DOHH2 (cell line): Measurements from ENCODE around the gene CHST3.

ENCODE experiments used
- H3F3A ChIP-seq: fragments of 200-600 bp; sonication (generic), shearing (Covaris generic); 2 replicates; pipeline ENCODE4 v1.6.0; 2016; ENCODE audit warnings: antibody characterized with exemption, mild to moderate bottlenecking; ENCODE audit not compliant: control insufficient read depth, insufficient read depth
- H3K27ac ChIP-seq: fragments of 200-600 bp; sonication (generic); 2 replicates; pipeline ENCODE4 v1.5.1; 2014; ENCODE audit warnings: low read depth, mild to moderate bottlenecking, low read length, moderate library complexity
- H3K27me3 ChIP-seq: fragments of 200-600 bp; sonication (generic); 2 replicates; pipeline ENCODE4 v1.6.1; 2014; ENCODE audit warnings: mild to moderate bottlenecking, low read length, mixed read lengths; ENCODE audit not compliant: control insufficient read depth
- H3K36me3 ChIP-seq: fragments of 200-600 bp; sonication (generic); 2 replicates; pipeline ENCODE4 v1.6.1; 2014; ENCODE audit warnings: mild to moderate bottlenecking, low read length, moderate library complexity, mixed read lengths; ENCODE audit not compliant: control insufficient read depth
- H3K4me1 ChIP-seq: fragments of 200-600 bp; sonication (generic); 2 replicates; pipeline ENCODE4 v1.6.1; 2014; ENCODE audit warnings: mild to moderate bottlenecking, low read length, mixed read lengths; ENCODE audit not compliant: control insufficient read depth
- H3K4me2 ChIP-seq: fragments of 200-600 bp; sonication (generic); 2 replicates; pipeline ENCODE4 v1.6.0; 2014; ENCODE audit warnings: mild to moderate bottlenecking, low read length, moderate library complexity
- H3K4me3 ChIP-seq: fragments of 200-600 bp; sonication (generic); 2 replicates; pipeline ENCODE4 v1.5.1; 2014; ENCODE audit warnings: mild to moderate bottlenecking, low read length, mixed read lengths
- H3K79me2 ChIP-seq: fragments of 200-600 bp; sonication (generic); 2 replicates; pipeline ENCODE4 v1.6.1; 2014; ENCODE audit warnings: mild to moderate bottlenecking, low read length, mixed read lengths; ENCODE audit not compliant: control insufficient read depth
- H3K9me2 ChIP-seq: fragments of 200-600 bp; sonication (generic); replicated peaks from 2 replicates; pipeline ENCODE4 v1.6.1; 2014; ENCODE audit warnings: mild to moderate bottlenecking, low read length, mixed read lengths; ENCODE audit not compliant: control insufficient read depth
- H3K9me3 ChIP-seq: fragments of 200-600 bp; sonication (generic); 2 replicates; pipeline ENCODE4 v1.6.1; 2014; ENCODE audit warnings: antibody characterized with exemption, low read length, mixed read lengths; ENCODE audit not compliant: control insufficient read depth, insufficient read depth
- H4K20me1 ChIP-seq: fragments of 200-600 bp; sonication (generic); 2 replicates; pipeline ENCODE4 v1.6.0; 2014; ENCODE audit warnings: low read depth, mild to moderate bottlenecking, antibody characterized with exemption, low read length, moderate library complexity; ENCODE audit not compliant: control insufficient read depth, insufficient read depth
- EZH2phosphoT487 ChIP-seq: fragments of 200-600 bp; sonication (generic); IDR thresholded peaks from 2 replicates; pipeline ENCODE4 v1.6.1; 2017; ENCODE audit warnings: borderline replicate concordance, mild to moderate bottlenecking, antibody characterized with exemption, low read length, moderate library complexity, mixed read lengths
- TF ChIP-seq, protein P1 (sequence below): fragments of 200-600 bp; sonication (generic); IDR thresholded peaks from one replicate; pipeline ENCODE4 v1.5.1; 2014; ENCODE audit warnings: antibody characterized with exemption, mild to moderate bottlenecking, low read depth, low read length; ENCODE audit not compliant: poor library complexity, severe bottlenecking

CHST3 gene

DNA sequence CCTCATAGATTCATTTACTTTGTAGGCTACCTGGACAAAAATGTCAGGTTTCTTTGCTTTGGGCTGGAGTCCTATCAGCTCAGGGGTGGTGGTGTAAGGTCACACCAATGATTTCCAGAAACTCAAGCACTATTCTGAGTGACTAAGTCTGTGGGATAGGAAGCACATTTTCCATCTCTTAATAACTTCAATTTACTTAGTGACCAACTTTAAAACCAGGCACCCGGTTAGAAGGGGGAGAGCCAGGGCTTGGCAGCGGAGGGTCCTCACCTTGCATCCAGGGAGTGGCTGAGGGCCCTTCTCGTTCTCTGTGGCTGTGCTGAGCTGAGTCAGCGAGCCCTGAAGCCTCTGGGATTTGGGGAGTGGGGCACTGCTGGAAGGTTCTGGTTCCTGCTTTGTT is 6.7 kb downstream of the CHST3 start:
- H3F3A ChIP-seq: no peaks in the 10 kb centered on the region
- no peaks in the 10 kb centered on the region for H3K79me2 ChIP-seq
- no peak for TF ChIP-seq EZH2phosphoT487
- TF ChIP-seq, protein P1, sequence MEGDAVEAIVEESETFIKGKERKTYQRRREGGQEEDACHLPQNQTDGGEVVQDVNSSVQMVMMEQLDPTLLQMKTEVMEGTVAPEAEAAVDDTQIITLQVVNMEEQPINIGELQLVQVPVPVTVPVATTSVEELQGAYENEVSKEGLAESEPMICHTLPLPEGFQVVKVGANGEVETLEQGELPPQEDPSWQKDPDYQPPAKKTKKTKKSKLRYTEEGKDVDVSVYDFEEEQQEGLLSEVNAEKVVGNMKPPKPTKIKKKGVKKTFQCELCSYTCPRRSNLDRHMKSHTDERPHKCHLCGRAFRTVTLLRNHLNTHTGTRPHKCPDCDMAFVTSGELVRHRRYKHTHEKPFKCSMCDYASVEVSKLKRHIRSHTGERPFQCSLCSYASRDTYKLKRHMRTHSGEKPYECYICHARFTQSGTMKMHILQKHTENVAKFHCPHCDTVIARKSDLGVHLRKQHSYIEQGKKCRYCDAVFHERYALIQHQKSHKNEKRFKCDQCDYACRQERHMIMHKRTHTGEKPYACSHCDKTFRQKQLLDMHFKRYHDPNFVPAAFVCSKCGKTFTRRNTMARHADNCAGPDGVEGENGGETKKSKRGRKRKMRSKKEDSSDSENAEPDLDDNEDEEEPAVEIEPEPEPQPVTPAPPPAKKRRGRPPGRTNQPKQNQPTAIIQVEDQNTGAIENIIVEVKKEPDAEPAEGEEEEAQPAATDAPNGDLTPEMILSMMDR: no peak
- no peaks in the 10 kb centered on the region for H3K9me2 ChIP-seq
- H4K20me1 ChIP-seq: no peaks in the 10 kb centered on the region
- no peak overlapping the region for H3K4me2 ChIP-seq
- H3K27me3 ChIP-seq: peaks cover 3% of the 10 kb centered on the region
- H3K4me1 ChIP-seq: no peaks in the 10 kb centered on the region
- no peak overlapping the region for H3K27ac ChIP-seq
- H3K9me3 ChIP-seq: no peaks in the 10 kb centered on the region
- H3K36me3 ChIP-seq: no peaks in the 10 kb centered on the region
- no peak overlapping the region for H3K4me3 ChIP-seq

DNA sequence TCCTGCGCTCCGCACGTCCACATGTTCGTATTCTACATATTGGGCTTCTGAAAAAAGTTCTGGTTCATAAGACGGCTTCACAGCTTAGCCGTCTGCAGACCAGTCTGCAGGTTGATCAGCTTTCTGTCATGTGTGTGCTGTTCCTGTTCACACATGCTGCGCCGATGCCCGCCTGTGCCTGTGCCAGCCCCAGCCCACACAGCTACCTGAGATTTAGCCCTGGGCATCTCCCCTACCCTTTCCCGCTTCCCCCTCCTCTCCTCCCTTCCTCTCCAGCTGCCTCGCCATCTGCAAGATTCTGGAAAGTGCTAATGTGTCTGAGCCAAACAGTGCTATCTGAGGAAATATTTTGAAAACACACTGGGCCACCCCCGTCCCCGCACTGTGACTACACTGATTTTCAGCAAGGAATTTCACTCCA is 7.1 kb downstream of the CHST3 start:
- no peaks in the 10 kb centered on the region for H3K4me1 ChIP-seq
- H3K4me2 ChIP-seq: no peak overlapping the region
- no peaks in the 10 kb centered on the region for H3K79me2 ChIP-seq

DNA sequence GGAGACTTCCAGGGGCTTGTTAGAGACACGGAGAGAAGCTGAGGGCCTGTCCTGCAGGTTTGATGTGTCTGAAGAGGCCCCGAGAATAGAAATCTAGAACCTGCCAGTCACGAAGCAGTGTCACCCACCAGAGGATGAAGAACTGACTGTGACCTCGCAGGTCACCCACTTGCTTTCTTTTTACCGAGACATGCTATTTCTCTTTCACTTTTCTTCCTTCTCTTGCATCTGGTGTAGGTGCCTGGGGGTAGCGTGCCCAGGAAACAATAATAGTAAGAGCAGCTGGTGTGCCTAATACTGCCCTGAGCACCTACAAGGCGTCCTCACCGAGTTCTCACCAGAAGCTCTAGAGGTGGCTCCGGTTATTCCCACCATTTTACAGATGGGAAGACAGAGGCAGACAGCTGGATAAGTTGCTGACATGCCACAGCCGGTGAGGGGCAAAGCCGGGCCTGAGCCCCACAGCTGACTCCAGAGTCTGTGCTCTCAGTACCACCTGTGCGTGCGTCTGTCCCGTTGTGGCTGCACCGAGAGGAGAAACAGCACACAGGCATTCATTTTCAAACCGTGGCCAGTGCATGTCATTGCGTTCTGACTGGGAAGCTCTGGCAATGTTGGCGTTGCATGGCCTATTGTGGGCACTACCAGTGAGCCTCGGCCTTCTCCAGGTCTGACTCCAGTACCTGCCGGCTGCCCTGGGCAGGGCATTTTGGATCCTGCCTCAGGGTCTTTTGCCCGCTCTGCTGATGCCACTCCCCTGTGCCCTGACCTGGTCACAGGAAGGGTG is 7.8 kb downstream of the CHST3 start:
- no peaks in the 10 kb centered on the region for H3K79me2 ChIP-seq
- no peaks in the 10 kb centered on the region for H3K9me2 ChIP-seq
- no peaks in the 10 kb centered on the region for H3K4me1 ChIP-seq
- H4K20me1 ChIP-seq: no peaks in the 10 kb centered on the region
- H3K27ac ChIP-seq: no peak overlapping the region
- no peak for TF ChIP-seq EZH2phosphoT487
- no peak overlapping the region for H3K4me2 ChIP-seq
- no peaks in the 10 kb centered on the region for H3K9me3 ChIP-seq
- H3K4me3 ChIP-seq: no peak overlapping the region
- no peaks in the 10 kb centered on the region for H3F3A ChIP-seq
- H3K36me3 ChIP-seq: no peaks in the 10 kb centered on the region
- H3K27me3 ChIP-seq: peaks cover 3% of the 10 kb centered on the region

More for the DNA sequence above, 7.1 kb downstream of the CHST3 start:
- H3K36me3 ChIP-seq: no peaks in the 10 kb centered on the region
- no peaks in the 10 kb centered on the region for H4K20me1 ChIP-seq
- H3K27me3 ChIP-seq: peaks cover 3% of the 10 kb centered on the region
- no peaks in the 10 kb centered on the region for H3K9me2 ChIP-seq
- no peaks in the 10 kb centered on the region for H3F3A ChIP-seq
- no peak overlapping the region for H3K27ac ChIP-seq
- no peaks in the 10 kb centered on the region for H3K9me3 ChIP-seq
- no peak for TF ChIP-seq EZH2phosphoT487
- TF ChIP-seq, protein P1: no peak
- H3K4me3 ChIP-seq: no peak overlapping the region
